Measurements from ENCODE around the gene EXT2. TPM values are rescaled to one million over a fixed set of nuclear protein-coding genes. Genes with fewer than 3 reads are reported as not detected.

The EXT2 gene
- total and polyA plus RNA-seq, 10 of the 15 experiments (the other 5 are each of a cell fraction or from before 2014, with no cell fraction given): 3.8 to 31.4 (median 17.9) TPM

DNA sequence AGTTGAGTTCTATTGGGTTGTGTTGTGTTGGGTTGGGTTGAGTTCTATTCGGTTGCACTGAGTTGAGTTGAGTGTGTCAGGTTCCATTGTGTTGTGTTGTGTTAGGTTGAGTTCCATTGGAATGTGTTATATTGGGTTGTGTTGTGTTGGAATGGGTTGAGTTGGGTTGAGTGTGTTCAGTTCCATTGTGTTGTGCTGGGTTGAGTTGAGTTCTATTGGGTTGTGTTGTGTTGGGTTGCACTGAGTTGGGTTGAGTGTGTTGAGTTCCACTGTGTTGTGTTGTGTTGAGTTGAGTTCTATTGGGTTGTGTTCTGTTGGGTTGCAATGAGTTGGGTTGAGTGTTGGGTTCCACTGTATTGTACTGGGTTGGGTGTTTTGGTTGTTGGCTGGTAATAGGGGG is 178.9 kb downstream of the EXT2 start:
- Histone ChIP-seq H3K4me1 (ENCODE audit: control insufficient read depth, insufficient read depth, low read length) (no peaks in the 10 kb centered on the region), H3K4me2 (ENCODE audit: control insufficient read depth, insufficient read depth) (no peak overlapping the region), H2AFZ (ENCODE audit: control insufficient read depth, low read depth, low read length) (no peak overlapping the region), H3K36me3 (ENCODE audit: control insufficient read depth in 2 of 2, insufficient read depth in 2 of 2, low read length in 1 of 2) (no peaks in the 10 kb centered on the region), H3K4me3 (no peak overlapping the region), H3K27me3 (replicated peaks in 1 of 2; ENCODE audit: control insufficient read depth in 2 of 2, insufficient read depth in 2 of 2, low read length in 1 of 2) (no peaks in the 10 kb centered on the region; a peak in 1 of 4 replicates), H4K20me1 (ENCODE audit: control insufficient read depth, insufficient read depth) (no peaks in the 10 kb centered on the region), H3K79me2 (ENCODE audit: control insufficient read depth, insufficient read depth, low read length) (no peaks in the 10 kb centered on the region), H3K9ac (ENCODE audit: control insufficient read depth, insufficient read depth, low read length) (no peak overlapping the region), H3K27ac (ENCODE audit: control insufficient read depth, insufficient read depth) (no peak overlapping the region), H3K9me3 (replicated peaks; ENCODE audit: control insufficient read depth, insufficient read depth, low read length) (no peaks in the 10 kb centered on the region; the same call in 2 of the 3 replicates)
- ChIA-PET CTCF (interaction anchor here (1.0 to 2.8 kb wide), 2 partner anchors 11 to 12 kb away, joined by 5 to 9 read pairs; no protein-coding TSS in a partner anchor), POLR2A (no interaction called here), SMC1A (ENCODE audit: uncharacterized antibody, unreplicated experiment) (no interaction called here), RAD21 (ENCODE audit: unreplicated experiment) (no interaction called here)
- in situ Hi-C loops (cut with MboI) (no loop called here), intact Hi-C loops (cut with micrococcal nuclease; ENCODE audit: unreplicated experiment) (no loop called here)
- DNase-seq (ENCODE audit: low read depth, low spot score) (no peak), FAIRE-seq (no peak), ATAC-seq (no peak)
- WGBS (ENCODE audit: insufficient coverage, insufficient replicate concordance, low lambda C conversion rate, missing lambda C conversion rate): 0% methylated on average over 1 of the region's 1 CpG
- BruUV-seq (replicated peaks): no TSS peak
- no peak for TF ChIP-seq CBFB (IDR thresholded peaks at IDR 0.05; ENCODE audit: low read depth)
- no peak for TF ChIP-seq SMC3 (IDR thresholded peaks at IDR 0.05; ENCODE audit: borderline replicate concordance, low read length)
- TF ChIP-seq NFIC (IDR thresholded peaks at IDR 0.05; ENCODE audit: low read depth, low read length): no peak
- no peak for TF ChIP-seq NFYA (IDR thresholded peaks at IDR 0.05; ENCODE audit: borderline replicate concordance, low read depth, low read length)
- TF ChIP-seq JUND (IDR thresholded peaks at IDR 0.05; ENCODE audit: low read depth, low read length): no peak
- no peak for TF ChIP-seq KDM1A (IDR thresholded peaks at IDR 0.05; ENCODE audit: borderline replicate concordance)
- TF ChIP-seq ZSCAN29 (IDR thresholded peaks at IDR 0.05): no peak
- TF ChIP-seq PML (IDR thresholded peaks at IDR 0.05; ENCODE audit: low read length): no peak
- TF ChIP-seq NR2C2 (IDR thresholded peaks at IDR 0.05; ENCODE audit: borderline replicate concordance, control insufficient read depth, insufficient read length, low read depth): no peak
- TF ChIP-seq, protein P1, sequence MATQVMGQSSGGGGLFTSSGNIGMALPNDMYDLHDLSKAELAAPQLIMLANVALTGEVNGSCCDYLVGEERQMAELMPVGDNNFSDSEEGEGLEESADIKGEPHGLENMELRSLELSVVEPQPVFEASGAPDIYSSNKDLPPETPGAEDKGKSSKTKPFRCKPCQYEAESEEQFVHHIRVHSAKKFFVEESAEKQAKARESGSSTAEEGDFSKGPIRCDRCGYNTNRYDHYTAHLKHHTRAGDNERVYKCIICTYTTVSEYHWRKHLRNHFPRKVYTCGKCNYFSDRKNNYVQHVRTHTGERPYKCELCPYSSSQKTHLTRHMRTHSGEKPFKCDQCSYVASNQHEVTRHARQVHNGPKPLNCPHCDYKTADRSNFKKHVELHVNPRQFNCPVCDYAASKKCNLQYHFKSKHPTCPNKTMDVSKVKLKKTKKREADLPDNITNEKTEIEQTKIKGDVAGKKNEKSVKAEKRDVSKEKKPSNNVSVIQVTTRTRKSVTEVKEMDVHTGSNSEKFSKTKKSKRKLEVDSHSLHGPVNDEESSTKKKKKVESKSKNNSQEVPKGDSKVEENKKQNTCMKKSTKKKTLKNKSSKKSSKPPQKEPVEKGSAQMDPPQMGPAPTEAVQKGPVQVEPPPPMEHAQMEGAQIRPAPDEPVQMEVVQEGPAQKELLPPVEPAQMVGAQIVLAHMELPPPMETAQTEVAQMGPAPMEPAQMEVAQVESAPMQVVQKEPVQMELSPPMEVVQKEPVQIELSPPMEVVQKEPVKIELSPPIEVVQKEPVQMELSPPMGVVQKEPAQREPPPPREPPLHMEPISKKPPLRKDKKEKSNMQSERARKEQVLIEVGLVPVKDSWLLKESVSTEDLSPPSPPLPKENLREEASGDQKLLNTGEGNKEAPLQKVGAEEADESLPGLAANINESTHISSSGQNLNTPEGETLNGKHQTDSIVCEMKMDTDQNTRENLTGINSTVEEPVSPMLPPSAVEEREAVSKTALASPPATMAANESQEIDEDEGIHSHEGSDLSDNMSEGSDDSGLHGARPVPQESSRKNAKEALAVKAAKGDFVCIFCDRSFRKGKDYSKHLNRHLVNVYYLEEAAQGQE (IDR thresholded peaks at IDR 0.05; ENCODE audit: low read depth, low read length): no peak
- no peak for TF ChIP-seq NRF1 (conservative IDR thresholded peaks at IDR 0.05; ENCODE audit: low read depth, low read length)

All from GM12878 (cell line).